Gastrocnemius medialis (tissue), 4 donors: ENCODE data around the gene BCL2L12. TPM values are rescaled to one million over a fixed set of nuclear protein-coding genes. Genes with fewer than 3 reads are reported as not detected.
A peak's percentile ranks its signal among the peaks of the same experiment; 100 is the strongest.

Source experiments
- ATAC-seq, 2 donors: fragments of 150-250 bp; one replicate each; pipeline ENCODE4 v1.9.1; 2016
- DNase-seq, 2 donors: peaks; one replicate each; pipeline ENCODE4 v3.0.0-alpha.2; 2019
- H3K27ac ChIP-seq, 4 donors: fragments of 200-600 bp; sonication (generic); 1 replicate in 1 of 4; 2 replicates in 3 of 4; pipeline ENCODE4 v1.5.1; 2016 to 2018; ENCODE audit warnings: mild to moderate bottlenecking in 2 of 4, moderate library complexity in 1 of 4
- H3K27me3 ChIP-seq, 3 donors: fragments of 200-600 bp; sonication (generic) in 2 of 3; 1 replicate in 1 of 3; 2 replicates in 2 of 3; pipeline versions ENCODE4 v1.5.1 to v1.6.0; 2016 to 2019; ENCODE audit warnings: mild to moderate bottlenecking in 1 of 3, moderate library complexity in 1 of 3
- H3K36me3 ChIP-seq, 2 donors: fragments of 200-600 bp; sonication (generic) in 1 of 2; one replicate each; pipeline ENCODE4 v1.5.1; 2017 to 2018
- H3K4me1 ChIP-seq, 2 donors: fragments of 200-600 bp; sonication (generic) in 1 of 2; one replicate each; pipeline ENCODE4 v1.5.1; 2016 to 2017; ENCODE audit warnings: mild to moderate bottlenecking in 2 of 2
- H3K4me3 ChIP-seq, 4 donors: fragments of 200-600 bp; sonication (generic) in 3 of 4; 1 replicate in 1 of 4; 2 replicates in 3 of 4; pipeline ENCODE4 v1.5.1; 2016 to 2019; ENCODE audit warnings: mild to moderate bottlenecking in 2 of 4
- H3K9me3 ChIP-seq, 3 donors: fragments of 200-600 bp; sonication (generic) in 2 of 3; 1 replicate in 1 of 3; 2 replicates in 2 of 3; pipeline ENCODE4 v1.5.1; 2016 to 2019
- CTCF ChIP-seq, 5 experiments: fragments of 450-650 bp in 3 of 5; fragments of 200-600 bp in 2 of 5; sonication (generic) in 2 of 5; IDR thresholded peaks in 4 of 5; conservative IDR thresholded peaks in 1 of 5; 1 replicate in 4 of 5; 2 replicates in 1 of 5; pipeline ENCODE4 v1.5.1; 2016 to 2019; ENCODE audit warnings: antibody characterized with exemption in 5 of 5, mild to moderate bottlenecking in 3 of 5, moderate library complexity in 3 of 5
- POLR2A ChIP-seq, 2 donors: fragments of 450-650 bp; IDR thresholded peaks; one replicate each; pipeline ENCODE4 v1.6.1; 2017; ENCODE audit warnings: antibody characterized with exemption in 2 of 2, mild to moderate bottlenecking in 2 of 2, moderate library complexity in 2 of 2
- in situ Hi-C, 4 donors: fragments of 200-750 bp; cut with MboI; loops; one replicate each; pipeline versions ENCODE4 v1.15.0 to v1.8.0; 2017; ENCODE audit warnings: low sequenced_read_pairs in 4 of 4
- intact Hi-C: fragments of 100-400 bp; cut with DNase I; formaldehyde crosslinking; loops from one replicate; pipeline ENCODE4 v1.15.1; 2023; ENCODE audit warnings: low total_unique reads
- total RNA-seq, 4 donors: library from RNA; depleted of rRNA; stranded (reverse); fragments of >200 nt; gene quantifications; one replicate each; pipeline versions ENCODE4 v1.1.0 to v1.2.3, GENCODE V29; 2016

BCL2L12 gene
- total RNA-seq, 4 donors from 2014 or later = 10.7 to 12.9 (median 11.8) TPM

- in situ Hi-C loops (loop anchor here in 1 of 4 donors (5.0 to 10.0 kb wide), 2 partner anchors 101 to 169 kb away; no protein-coding TSS in a partner anchor), intact Hi-C loops (loop anchor here (1.0 to 5.0 kb wide), 8 partner anchors 84 to 684 kb away; partner anchors contain the start of genes AKT1S1, ALDH16A1, GYS1 and PNKP)
- Histone ChIP-seq H3K27me3 (no peaks in the 10 kb centered on the region), H3K36me3 (peaks cover 0 to 4% of the 10 kb centered on the region in 2 donors), H3K9me3 (no peaks in the 10 kb centered on the region), H3K4me1 (peaks cover 40 to 53% of the 10 kb centered on the region in 2 donors), H3K4me3 (peak overlapping the region; percentile 48 to 92 (median 54)), H3K27ac (peak overlapping the region; percentile 85 to 98 (median 94))
- DNase-seq (peak; percentile 82 to 87), ATAC-seq (peak; percentile 53 to 75)
- TF ChIP-seq POLR2A (IDR thresholded peaks at IDR 0.05) = peak; percentile 38 to 60
- no peak for TF ChIP-seq CTCF (IDR thresholded peaks at IDR 0.05 in 4 of 5, conservative IDR thresholded peaks at IDR 0.05 in 1 of 5)
Measured at GRCh38 chr19:49676136-49676783, 10.5 kb downstream of the BCL2L12 start.

GRCh38 chr19:49676784-49677230 is 11.1 kb downstream of the BCL2L12 start:
- Histone ChIP-seq H3K9me3 (no peaks in the 10 kb centered on the region), H3K27me3 (no peaks in the 10 kb centered on the region), H3K4me1 (peaks cover 42 to 52% of the 10 kb centered on the region in 2 donors), H3K36me3 (peaks cover 0 to 9% of the 10 kb centered on the region in 2 donors), H3K27ac (peak overlapping the region; percentile 98 to 100 (median 99)), H3K4me3 (peak overlapping the region; percentile 78 to 99 (median 95))
- TF ChIP-seq POLR2A (IDR thresholded peaks at IDR 0.05) (no peak), CTCF (IDR thresholded peaks at IDR 0.05 in 4 of 5, conservative IDR thresholded peaks at IDR 0.05 in 1 of 5) (no peak)
- intact Hi-C loops = loop anchor here (1.0 to 5.0 kb wide), 9 partner anchors 37 to 685 kb away; partner anchors contain the start of genes AKT1S1, ALDH16A1, GYS1 and PNKP
- ATAC-seq (peak; percentile 75 to 83), DNase-seq (peak; percentile 100)
- in situ Hi-C loops = loop anchor here in 1 of 4 donors (5.0 to 10.0 kb wide), 2 partner anchors 102 to 170 kb away; no protein-coding TSS in a partner anchor

- peaks cover 36 to 48% of the 10 kb centered on the region in 2 donors for H3K4me1 ChIP-seq
- intact Hi-C loops = loop anchor here (1.0 to 5.0 kb wide), 8 partner anchors 37 to 685 kb away; partner anchors contain the start of genes AKT1S1, ALDH16A1, GYS1 and PRR12
- TF ChIP-seq POLR2A (IDR thresholded peaks at IDR 0.05) = peak; percentile 98 to 99
- TF ChIP-seq CTCF (IDR thresholded peaks at IDR 0.05 in 4 of 5, conservative IDR thresholded peaks at IDR 0.05 in 1 of 5) = no peak
Measured at GRCh38 chr19:49677231-49677900, 11.6 kb downstream of the BCL2L12 start, which contains the start of gene PRMT1. PRMT1 (plus strand) TSS chr19:49677271; CDS start chr19:49677281, 10 bp downstream.

GRCh38 chr19:49677901-49678674 is 12.4 kb downstream of the BCL2L12 start:
- DNase-seq = peak; percentile 41 to 69
- intact Hi-C loops (loop anchor here (1.0 to 5.0 kb wide), 9 partner anchors 38 to 686 kb away; partner anchors contain the start of genes AKT1S1, ALDH16A1, AP2A1 and GYS1), in situ Hi-C loops (loop anchor here in 1 of 4 donors (5.0 to 10.0 kb wide), 2 partner anchors 103 to 171 kb away; no protein-coding TSS in a partner anchor)

More at GRCh38 chr19:49677231-49677900, 11.6 kb downstream of the BCL2L12 start, which contains the start of gene PRMT1:
- in situ Hi-C loops = loop anchor here in 1 of 4 donors (5.0 to 10.0 kb wide), 2 partner anchors 103 to 170 kb away; no protein-coding TSS in a partner anchor
- H3K36me3 ChIP-seq = peaks cover 0 to 15% of the 10 kb centered on the region in 2 donors
- H3K27ac ChIP-seq = peak within 1 kb of the TSS; percentile 98 to 100 (median 99)
- no peaks in the 10 kb centered on the region for H3K9me3 ChIP-seq
- peak within 1 kb of the TSS; percentile 78 to 99 (median 95) for H3K4me3 ChIP-seq
- peak in 1 of 2 donors; percentile 16 for ATAC-seq
- no peaks in the 10 kb centered on the region for H3K27me3 ChIP-seq
- DNase-seq = peak; percentile 46 to 47

More at GRCh38 chr19:49677901-49678674, 12.4 kb downstream of the BCL2L12 start:
- H3K36me3 ChIP-seq = peaks cover 0 to 22% of the 10 kb centered on the region in 2 donors
- H3K27me3 ChIP-seq = no peaks in the 10 kb centered on the region
- H3K4me3 ChIP-seq = peak overlapping the region; percentile 78 to 99 (median 95)
- ATAC-seq = no peak
- peaks cover 36 to 48% of the 10 kb centered on the region in 2 donors for H3K4me1 ChIP-seq
- H3K9me3 ChIP-seq = no peaks in the 10 kb centered on the region
- H3K27ac ChIP-seq = peak overlapping the region; percentile 98 to 100 (median 99)
- TF ChIP-seq CTCF (IDR thresholded peaks at IDR 0.05 in 4 of 5, conservative IDR thresholded peaks at IDR 0.05 in 1 of 5) (peak; percentile 49 to 87 (median 70)), POLR2A (IDR thresholded peaks at IDR 0.05) (no peak)
